OCI-LY7 (cell line): ENCODE data around the gene C15orf61.

Experiments used
- CTCF ChIP-seq: fragments of 200-600 bp; sonication (generic); conservative IDR thresholded peaks from 2 replicates; pipeline ENCODE4 v1.5.1; 2014; ENCODE audit warnings: mild to moderate bottlenecking, antibody characterized with exemption, low read length, moderate library complexity, mixed read lengths
- EZH2phosphoT487 ChIP-seq: fragments of 200-600 bp; sonication (generic); IDR thresholded peaks from 2 replicates; pipeline ENCODE4 v1.6.1; 2018; ENCODE audit warnings: low read depth, borderline replicate concordance, mild to moderate bottlenecking, mixed run types, antibody characterized with exemption, low read length, moderate library complexity, mixed read lengths

GRCh38 chr15:67523330-67523729 lies 2.4 kb downstream of the C15orf61 start:
- TF ChIP-seq CTCF, result no peak
- no peak for TF ChIP-seq EZH2phosphoT487
